Kidney epithelial cell (primary cell): ENCODE data around the gene NR3C1. TPM values are rescaled to one million over a fixed set of nuclear protein-coding genes. Genes with fewer than 3 reads are reported as not detected.

Source experiments
- DNase-seq: peaks from one replicate; pipeline ENCODE4 v3.0.0-alpha.2; 2010; ENCODE audit warnings: low read depth
- H3K27me3 ChIP-seq: 2 replicates; pipeline ENCODE4 v1.6.0; 2011; ENCODE audit warnings: low read length; ENCODE audit not compliant: control insufficient read depth, insufficient read depth
- H3K36me3 ChIP-seq: 2 replicates; pipeline ENCODE4 v1.5.1; 2011; ENCODE audit warnings: low read length; ENCODE audit not compliant: control insufficient read depth, insufficient read depth
- H3K4me3 ChIP-seq: 2 replicates; pipeline ENCODE4 v1.5.1; 2011; ENCODE audit warnings: low read depth, mild to moderate bottlenecking, control low read depth, low read length
- total RNA-seq: library from RNA; depleted of rRNA; stranded (reverse); fragments of >200 nt; gene quantifications from 2 replicates; pipeline ENCODE4 v1.2.3, GENCODE V29; 2015
- TF ChIP-seq, protein P1 (sequence below): IDR thresholded peaks from 2 replicates; pipeline ENCODE4 v1.5.1; 2011; ENCODE audit warnings: mild to moderate bottlenecking, moderate library complexity, low read length, control low read depth, inconsistent platforms; ENCODE audit not compliant: insufficient read depth, poor library complexity, severe bottlenecking

Gene NR3C1
- total RNA-seq, 1 donor from 2014 or later, result 18.3 TPM

GRCh38 chr5:143234162-143234842 is 169.2 kb downstream of the NR3C1 start:
- TF ChIP-seq, protein P1, sequence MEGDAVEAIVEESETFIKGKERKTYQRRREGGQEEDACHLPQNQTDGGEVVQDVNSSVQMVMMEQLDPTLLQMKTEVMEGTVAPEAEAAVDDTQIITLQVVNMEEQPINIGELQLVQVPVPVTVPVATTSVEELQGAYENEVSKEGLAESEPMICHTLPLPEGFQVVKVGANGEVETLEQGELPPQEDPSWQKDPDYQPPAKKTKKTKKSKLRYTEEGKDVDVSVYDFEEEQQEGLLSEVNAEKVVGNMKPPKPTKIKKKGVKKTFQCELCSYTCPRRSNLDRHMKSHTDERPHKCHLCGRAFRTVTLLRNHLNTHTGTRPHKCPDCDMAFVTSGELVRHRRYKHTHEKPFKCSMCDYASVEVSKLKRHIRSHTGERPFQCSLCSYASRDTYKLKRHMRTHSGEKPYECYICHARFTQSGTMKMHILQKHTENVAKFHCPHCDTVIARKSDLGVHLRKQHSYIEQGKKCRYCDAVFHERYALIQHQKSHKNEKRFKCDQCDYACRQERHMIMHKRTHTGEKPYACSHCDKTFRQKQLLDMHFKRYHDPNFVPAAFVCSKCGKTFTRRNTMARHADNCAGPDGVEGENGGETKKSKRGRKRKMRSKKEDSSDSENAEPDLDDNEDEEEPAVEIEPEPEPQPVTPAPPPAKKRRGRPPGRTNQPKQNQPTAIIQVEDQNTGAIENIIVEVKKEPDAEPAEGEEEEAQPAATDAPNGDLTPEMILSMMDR, result no peak
- Histone ChIP-seq H3K4me3 (no peak overlapping the region), H3K36me3 (no peaks in the 10 kb centered on the region), H3K27me3 (no peaks in the 10 kb centered on the region)
- DNase-seq, result no peak

DNA sequence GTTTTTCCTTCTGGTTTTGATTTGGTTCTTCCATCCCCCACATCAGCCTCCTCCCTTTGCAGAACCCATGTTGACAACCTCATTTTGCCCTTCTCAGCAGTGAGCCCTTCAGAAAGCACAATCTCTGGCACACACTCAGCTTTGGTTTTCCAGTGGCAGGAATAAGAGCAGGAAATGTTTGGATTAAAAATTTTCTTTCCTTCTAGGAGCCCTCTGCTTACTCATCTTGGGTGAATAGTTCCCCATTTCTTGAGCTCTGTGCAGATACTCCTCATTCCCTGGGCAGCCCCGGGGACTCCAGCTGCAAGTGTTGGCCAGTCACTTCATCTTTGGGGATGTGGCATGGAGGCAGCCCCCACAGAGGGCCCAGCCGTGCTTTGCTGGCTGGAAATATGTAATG is 170.5 kb downstream of the NR3C1 start:
- TF ChIP-seq, protein P1, result no peak
- Histone ChIP-seq H3K27me3 (no peaks in the 10 kb centered on the region), H3K36me3 (no peaks in the 10 kb centered on the region), H3K4me3 (no peak overlapping the region)
- no peak for DNase-seq

DNA sequence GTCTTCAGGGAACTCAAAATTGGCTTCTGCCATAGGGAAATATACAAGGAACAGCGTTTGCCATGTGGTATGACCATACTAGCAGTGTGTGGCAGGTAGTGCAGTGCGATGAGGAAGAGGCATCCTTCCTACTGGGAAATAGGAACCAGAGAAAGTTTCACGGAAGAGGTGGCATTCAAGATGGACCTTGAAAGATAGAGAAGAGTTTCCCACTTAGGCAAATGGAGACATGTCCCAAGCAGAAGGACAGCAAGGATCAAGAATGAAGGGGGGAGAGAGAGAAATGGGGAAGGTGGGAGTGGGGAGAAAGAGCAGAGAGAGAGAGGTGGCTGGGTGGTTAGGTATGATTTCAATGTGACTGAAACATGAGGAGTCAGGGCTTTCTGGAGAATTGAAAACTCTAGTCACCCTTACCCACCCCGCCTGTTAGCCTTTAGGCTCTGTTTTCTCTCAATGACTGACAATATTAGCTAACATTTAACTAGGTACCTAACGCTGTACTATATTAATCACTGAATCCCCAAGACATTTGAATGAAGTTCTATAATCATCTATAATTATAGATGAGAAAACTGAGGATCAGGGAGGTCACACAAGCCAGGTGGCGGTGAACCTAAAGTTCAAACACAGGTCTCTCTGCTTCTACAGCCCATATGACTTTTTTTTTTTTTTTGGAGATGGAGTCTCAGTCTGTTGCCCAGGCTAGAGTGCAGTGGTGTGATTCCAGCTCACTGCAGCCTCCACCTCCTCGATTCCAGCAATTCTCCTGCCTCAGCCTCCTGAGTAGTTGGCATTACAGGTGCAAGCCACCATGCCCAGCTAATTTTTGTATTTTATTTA is 171.3 kb downstream of the NR3C1 start:
- DNase-seq, result no peak
- Histone ChIP-seq H3K36me3 (no peaks in the 10 kb centered on the region), H3K4me3 (no peak overlapping the region), H3K27me3 (no peaks in the 10 kb centered on the region)
- TF ChIP-seq, protein P1, result no peak

- Histone ChIP-seq H3K4me3 (no peak overlapping the region), H3K36me3 (no peaks in the 10 kb centered on the region), H3K27me3 (no peaks in the 10 kb centered on the region)
- no peak for DNase-seq
- TF ChIP-seq, protein P1, result no peak
These were observed 172.1 kb downstream of the NR3C1 start for GRCh38 chr5:143231416-143231815.

- H3K36me3 ChIP-seq, result no peaks in the 10 kb centered on the region
- TF ChIP-seq, protein P1, result no peak
- DNase-seq, result no peak
- no peak overlapping the region for H3K4me3 ChIP-seq
- H3K27me3 ChIP-seq, result no peaks in the 10 kb centered on the region
These were observed 172.8 kb downstream of the NR3C1 start for GRCh38 chr5:143230676-143230996.
